Measurements from ENCODE around the gene PEX26.
A peak's percentile ranks its signal among the peaks of the same experiment; 100 is the strongest.
"Not testable (repeated sequence)": the region's sequence is repeated elsewhere in the genome, so short reads cannot be mapped to it uniquely, and the experiment has no call there.

Gene PEX26

DNA sequence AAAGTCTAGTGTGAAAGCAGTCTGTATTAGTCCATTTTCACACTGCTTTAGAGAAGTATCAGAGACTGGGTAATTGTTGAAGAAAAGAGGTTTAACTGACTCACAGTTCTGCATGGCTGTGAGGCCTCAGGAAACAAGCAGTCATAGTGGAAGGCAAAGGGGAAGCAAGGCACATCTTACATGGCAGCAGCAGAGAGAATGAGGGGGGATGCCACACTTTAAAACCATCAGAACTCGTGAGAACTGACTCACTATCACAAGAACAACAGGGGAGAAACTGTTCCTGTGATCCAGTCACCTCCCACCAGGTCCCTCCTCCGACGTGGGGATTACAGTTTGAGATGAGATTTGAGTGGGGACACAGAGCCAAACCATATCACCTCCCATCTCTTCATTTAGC lies 19.0 kb downstream of the PEX26 start:
- DNase-seq (ENCODE audit: low spot score): no peak

DNA sequence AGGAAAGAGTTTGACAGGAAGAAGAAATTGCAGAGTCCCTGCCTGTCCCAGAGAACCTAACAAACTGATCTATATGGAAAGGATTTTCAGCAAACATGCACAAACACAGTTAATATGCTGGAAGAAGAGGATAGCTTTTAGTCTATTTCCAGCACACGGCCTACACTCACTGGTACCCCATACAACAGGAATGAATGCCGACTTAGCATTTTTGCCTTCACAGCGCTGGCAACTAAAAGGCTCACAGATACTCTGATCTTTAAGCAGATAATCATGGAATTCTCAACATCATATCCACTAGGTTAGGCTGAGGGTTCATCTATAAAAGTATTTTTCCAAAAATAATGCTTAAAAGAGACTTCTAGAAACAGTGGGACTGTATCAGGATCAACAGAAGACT lies 23.0 kb downstream of the PEX26 start:
- DNase-seq (ENCODE audit: low spot score): no peak

DNA sequence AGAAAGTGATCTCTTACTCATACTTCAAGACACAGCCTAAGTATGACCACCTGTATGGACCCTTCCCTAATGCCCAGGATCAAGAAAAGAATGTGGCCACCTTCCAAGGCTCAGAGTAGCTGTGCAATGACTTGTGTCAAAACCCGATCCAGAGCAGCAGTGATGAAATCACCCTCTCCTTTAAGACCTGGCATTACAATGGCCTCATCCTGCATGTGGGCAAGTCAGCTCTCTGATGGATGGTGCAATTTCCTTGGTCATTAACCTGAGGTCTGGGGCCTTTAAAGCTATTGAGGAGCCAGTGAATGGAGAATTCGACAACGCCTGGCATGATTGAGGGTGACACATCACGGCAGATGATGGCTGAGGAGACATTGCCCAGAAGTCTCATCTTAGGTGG lies 23.7 kb downstream of the PEX26 start:
- no peak for DNase-seq (ENCODE audit: low spot score)

DNA sequence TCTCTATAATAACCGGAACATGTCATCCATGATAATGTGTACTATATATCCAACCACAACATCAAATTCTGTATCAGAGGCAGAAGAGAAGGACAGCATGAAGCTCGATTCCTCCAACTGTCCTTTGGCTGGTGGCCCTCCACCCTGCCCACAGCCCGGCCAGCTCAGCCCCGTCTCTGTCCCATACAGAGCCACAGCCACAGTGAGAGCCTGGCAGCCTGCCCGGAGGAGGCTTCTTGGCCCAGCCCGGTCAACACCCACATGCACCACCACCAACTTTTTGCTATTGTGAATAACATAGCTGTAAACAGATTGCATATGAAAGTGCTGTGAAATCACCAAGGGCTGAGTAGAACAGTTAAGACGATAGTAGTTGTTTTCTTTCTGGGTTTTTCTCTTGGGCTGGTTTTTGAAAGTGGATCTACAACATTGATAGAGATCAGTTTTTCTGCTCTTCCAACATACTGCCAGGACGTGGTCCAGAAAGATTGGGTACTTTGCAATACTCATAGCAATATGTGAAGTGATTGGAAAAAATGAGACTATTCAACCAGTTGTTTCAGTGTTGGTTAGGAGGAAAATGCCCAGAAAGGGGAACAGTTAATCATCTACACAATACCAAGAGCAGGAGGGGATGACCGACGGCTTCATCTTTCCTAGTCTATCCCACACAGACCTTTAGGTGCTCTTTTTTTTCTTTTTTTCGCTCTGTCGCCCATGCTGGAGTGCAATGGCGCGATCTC lies 25.9 kb downstream of the PEX26 start:
- DNase-seq (ENCODE audit: low spot score): no peak

DNA sequence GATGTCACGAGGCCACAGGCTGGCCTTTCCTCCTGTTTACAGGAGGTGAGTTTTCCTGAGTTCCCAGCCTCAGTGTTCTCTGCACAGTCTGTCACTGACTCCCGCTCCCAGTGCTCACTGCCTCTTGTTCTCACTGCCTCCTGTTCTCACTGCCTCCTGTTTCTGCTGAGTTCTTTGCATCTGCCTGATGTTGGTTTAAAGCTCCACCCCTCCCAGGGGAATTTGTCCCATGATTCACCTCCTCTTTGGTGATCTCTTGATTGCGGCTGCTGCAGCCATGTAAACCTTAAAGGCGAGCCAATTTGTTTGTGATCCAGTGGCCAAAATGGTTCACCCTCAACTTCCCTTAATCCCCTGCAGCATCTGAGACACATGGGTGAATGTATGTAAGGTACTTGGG lies 26.8 kb downstream of the PEX26 start:
- DNase-seq (ENCODE audit: low spot score): no peak

DNA sequence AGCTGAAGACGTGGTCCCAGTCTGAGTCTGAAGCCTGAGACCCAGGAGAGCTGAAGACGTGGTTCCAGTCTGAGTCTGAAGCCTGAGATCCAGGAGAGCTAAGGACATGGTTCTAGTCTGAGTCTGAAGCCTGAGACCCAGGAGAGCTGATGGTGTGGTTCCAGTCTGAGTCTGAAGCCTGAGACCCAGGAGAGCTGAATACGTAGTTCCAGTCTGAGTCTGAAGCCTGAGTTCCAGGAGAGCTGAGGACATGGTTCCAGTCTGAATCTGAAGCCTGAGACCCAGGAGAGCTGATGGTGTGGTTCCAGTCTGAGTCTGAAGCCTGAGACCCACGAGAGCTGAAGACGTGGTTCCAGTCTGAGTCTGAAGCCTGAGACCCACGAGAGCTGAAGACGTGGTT lies 28.2 kb downstream of the PEX26 start:
- DNase-seq (ENCODE audit: low spot score): not testable (repeated sequence)

DNA sequence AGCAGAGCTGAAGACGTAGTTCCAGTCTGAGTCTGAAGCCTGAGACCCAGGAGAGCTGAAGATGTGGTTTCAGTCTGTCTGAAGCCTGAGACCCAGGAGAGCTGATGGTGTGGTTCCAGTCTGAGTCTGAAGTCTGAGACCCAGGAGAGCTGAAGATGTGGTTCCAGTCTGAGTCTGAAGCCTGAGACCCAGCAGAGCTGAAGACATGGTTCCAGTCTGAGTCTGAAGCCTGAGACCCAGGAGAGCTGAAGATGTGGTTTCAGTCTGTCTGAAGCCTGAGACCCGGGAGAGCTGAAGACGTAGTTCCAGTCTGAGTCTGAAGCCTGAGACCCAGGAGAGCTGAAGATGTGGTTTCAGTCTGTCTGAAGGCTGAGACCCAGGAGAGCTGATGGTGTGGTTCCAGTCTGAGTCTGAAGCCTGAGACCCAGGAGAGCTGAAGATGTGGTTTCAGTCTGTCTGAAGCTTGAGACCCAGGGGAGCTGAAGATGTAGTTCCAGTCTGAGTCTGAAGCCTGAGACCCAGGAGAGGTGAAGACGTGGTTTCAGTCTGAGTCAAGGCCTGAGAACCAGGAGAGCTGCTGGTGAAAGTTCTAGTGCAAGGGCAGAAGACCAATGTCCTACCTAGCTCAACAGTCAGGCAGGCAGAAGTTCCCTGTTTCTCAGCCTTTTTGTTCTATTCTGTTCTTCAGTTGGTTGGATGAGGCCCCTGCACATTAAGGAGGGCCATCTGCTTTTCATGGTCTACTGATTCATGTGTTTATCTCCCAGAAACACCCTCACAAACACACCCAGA lies 29.0 kb downstream of the PEX26 start:
- DNase-seq (ENCODE audit: low spot score): not testable (repeated sequence)

DNA sequence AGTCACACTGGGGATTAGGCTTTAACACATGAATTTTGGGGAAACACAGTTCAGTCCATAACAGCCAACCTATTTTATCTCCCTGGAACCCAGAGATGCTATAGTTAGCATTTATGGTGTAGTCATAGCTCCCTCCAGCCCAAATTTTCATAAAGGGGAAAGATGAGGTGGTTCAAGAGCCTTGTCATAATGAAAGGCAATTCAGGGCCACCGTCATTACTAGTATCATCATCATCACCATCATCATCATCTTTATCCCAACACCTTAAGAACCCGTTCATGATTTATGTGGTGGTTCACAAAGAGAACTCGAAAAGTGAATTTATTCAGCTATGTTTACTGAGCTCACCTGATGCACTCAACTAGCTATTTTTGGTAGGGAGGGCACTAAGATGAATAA lies 30.4 kb downstream of the PEX26 start:
- DNase-seq (ENCODE audit: low spot score): no peak

DNA sequence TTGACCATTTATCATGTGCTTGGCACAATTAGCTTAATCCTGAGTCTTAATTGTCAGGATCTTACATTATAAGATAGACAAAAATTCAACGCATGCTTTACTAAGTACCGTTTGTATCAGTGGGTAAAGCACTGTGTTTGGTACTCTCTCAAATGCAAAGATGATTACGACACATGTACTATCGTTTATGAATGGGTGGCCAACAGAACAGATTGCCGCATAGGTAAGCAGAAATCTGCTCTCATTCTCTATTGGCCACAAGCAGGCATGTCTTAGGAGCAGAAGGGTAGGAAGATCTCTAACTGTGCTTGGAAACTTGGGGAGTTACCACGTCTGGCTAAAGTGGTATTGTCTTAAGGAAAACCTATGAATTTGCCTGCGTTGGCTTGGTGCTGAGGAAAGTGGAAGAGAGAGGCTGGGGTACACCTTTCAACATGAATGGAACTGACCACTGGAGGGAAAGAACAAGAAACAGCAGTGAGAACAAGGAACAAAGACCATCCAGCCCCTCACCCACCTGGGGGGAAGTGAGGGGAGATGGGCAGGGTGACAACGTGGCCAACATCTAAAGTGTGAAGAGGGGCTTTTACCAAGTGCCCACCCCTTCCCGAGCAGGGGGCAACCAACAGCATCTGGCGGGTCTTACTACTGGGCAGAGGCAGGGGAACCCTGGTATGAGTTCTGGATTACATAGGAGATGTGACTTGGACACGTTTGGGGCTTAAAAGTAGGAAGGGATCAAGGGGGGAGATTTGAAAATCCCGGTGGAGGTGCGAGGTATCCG lies 31.8 kb downstream of the PEX26 start:
- no peak for DNase-seq (ENCODE audit: low spot score)

DNA sequence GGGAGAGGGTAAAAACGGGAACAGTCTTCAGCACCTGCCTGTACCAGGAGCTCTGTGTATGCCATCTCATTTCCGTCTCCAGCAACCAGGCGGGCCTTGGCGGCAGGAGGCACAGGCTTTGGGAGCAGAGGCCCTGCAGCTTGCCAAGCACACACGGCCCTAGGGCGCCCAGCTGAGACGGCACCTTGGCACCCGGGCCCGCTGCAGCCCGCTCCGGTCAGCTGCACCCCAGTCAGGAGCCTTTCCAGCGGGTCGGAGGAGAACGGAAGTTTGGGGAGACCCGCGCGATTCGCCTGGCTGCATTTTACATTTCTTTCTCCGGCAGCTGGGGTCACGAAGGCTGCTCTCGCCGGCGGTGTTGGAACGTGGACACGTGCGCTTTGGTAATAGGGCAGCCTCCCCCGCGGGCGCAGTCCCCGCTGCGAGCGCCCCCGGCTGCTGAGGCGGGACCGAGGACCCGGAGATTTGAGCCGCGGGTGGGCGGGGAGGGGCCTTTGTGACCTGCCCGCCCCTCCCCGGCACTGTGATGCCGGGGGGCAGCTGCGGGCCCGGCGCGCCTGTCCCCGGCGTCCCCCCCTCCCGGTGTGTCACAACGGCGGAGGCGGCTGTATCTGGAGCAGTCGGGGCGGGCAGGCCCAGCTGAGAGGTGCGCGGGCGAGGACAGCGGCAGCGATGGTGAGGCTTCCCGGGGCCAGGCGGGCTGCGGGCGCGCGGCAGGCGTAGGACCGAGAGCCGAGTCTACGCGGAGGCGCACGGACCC lies 32.6 kb downstream of the PEX26 start, which contains the start of gene TUBA8:
Gene TUBA8 (plus strand): TSS at position 616 of the 760 bp plus-strand sequence. CDS start 57 bp downstream, at position 673.
- peak; percentile 78 for DNase-seq (ENCODE audit: low spot score)

DNA sequence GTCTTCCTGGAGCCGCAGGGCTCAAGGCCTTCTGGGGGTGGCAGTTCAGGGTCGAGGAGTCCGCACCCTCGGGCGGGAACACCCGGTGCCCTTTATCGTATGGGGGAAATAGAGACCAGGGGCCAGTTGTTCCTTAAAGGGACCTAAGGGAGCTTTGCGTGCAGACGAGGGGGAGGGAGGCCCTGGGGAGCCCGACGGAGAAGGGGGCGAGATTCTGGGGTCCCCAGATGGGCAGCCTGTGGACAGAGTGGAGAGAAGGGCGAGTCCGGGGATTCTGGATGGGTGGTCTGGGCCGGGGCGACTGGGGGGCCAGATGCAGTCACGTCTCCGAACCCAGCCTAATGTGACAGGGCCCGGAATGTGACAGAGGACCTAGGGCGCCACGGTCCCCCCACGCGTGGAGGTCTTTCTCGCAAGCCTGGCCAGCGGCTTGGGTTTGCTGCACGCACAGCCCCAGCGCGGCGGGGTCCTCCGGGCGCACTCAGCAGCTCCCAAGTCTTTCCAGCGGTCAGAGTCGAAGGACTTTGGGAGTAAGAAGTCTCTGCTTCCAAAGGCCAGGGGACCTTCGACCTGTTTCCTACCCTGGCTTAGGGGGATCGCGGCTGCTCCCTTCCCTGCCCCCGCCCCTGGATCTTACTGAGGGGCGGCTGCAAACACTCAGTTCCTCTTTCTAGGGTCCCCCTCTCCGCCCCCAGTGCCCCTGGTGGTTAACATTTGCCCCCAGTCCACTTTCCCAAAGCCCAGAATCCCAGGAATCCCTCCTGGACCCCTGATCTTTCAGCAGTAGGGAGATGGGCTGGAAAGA lies 33.4 kb downstream of the PEX26 start:
- DNase-seq (ENCODE audit: low spot score): no peak

DNA sequence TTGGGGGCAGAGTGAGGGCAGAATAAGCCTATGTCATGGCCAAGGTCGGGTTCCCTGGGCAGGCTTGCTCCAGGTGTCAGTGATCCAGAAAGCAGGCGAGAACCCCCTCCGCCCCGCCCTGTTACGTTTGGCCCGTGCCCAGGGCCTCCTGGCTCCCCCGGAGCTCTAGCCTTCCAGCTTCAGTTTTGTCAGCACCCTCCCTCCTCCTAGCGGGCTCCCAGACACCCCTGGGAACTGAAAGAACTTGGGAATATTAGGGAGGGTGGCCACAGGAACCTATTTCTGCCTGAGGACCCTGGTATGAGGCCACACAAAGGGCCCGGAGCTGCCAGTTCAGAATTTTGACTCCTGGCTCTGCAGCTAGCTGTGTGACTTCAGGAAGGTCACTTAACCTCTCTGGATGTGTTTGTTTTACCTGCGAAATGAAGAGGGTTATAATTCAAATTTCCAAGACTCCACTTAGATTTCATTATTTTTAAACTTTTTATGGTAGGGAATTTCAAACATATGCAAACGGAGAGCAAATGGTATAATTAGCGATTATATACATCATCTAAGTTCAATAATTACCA lies 34.1 kb downstream of the PEX26 start:
- DNase-seq (ENCODE audit: low spot score): no peak

DNA sequence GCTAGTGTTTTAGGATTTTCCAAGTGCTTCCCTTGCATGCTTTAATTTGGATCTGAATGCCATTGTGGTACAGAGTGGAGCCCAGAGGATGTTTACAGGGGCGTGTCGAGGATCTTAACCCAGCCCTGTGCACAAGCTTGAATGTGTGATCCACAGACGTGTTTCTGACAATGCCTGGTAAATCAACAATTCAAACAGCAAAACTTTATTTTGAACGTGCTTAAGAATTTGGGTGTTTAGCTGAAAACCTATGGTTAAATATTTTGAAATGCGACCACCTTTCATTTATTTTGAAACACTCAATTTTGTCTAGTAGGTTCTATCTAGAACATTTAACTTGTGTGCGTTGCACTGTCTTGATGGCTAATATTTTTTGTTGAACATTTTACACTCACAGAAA lies 34.6 kb downstream of the PEX26 start:
- no peak for DNase-seq (ENCODE audit: low spot score)

DNA sequence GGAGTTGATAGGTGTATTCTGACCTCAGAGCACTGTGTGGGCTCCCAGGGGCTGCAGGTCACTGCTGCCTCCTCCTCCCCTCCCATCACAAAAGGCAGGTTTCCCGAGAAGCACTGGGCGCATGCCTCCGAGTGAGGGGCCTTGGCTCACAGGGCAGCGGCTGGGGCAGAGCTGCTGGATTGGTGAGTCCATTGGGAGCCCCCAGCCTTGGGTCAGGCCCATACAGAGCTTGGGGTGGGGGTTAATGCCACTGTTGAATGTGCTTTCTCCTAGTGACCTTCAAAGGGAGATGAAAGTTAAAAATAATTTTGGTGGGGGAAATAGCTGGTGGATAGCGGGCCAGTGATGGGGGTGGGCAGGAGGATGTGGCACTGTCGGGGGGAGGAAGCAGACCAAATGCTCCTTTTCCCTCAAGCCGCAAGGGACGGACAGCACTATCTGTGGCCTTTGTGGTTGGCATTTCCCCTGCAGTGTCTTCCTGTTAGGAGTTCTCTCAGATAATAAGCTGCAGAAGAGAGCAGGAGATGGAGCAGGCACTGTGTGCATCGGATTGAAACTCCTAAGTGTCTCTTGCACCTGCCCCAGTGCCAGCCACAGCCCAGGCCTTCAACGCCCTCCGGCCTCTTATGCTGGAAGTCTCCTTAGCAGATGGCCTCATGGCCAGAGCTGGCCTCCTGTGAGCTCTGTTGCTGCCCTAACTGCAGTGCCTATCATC lies 36.0 kb downstream of the PEX26 start:
- DNase-seq (ENCODE audit: low spot score): no peak

DNA sequence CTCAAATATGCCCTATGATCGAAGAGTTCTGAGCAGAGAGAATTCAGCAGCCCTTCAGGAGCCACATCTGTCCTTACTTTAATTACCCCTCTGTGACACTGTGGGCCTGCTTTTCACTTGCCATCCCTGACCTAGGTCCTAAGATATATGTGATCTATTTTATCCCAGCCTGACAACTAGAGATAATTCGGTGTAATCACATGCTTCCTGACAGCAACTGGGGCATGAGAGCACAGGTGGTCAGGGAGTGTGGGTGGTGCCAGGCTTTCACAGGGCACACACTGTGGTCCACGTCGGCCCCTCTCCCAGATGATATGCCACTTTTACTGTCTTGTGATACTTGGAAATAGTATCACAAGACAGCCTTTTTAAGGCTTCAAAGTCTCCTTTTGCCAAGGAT lies 36.7 kb downstream of the PEX26 start:
- DNase-seq (ENCODE audit: low spot score): no peak

DNA sequence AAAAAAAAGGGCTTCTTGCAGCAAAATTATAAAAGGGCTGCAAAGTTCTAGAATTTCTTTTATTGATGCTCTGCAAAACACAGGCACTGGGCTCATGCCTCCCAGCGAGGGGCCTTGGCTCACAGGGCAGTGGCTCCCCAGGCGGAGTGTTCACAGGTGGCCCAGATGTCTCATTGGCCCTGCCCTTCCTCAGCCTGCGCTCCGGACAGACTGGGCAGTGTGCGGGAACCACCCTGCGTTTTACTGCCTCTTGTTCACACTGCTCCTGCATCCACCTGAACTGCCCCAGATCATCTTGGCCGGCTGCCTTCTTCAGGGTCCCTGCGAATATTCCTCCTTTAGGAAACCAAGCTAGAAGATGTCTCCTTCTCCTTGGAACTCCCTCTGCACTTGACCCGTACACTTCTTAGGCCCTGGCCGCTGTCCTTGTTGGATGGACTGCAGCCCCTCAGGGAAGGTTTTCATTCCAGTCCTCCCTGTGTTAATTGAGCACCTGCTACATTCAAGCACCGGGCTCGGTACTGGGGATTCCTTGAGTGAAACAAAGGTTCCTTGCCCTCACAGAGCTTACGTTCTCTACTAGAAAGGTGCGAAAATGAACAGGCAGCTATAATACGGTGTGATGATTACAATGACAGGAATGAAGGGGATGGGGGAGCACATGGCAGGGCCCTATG lies 37.3 kb downstream of the PEX26 start:
- DNase-seq (ENCODE audit: low spot score): no peak

DNA sequence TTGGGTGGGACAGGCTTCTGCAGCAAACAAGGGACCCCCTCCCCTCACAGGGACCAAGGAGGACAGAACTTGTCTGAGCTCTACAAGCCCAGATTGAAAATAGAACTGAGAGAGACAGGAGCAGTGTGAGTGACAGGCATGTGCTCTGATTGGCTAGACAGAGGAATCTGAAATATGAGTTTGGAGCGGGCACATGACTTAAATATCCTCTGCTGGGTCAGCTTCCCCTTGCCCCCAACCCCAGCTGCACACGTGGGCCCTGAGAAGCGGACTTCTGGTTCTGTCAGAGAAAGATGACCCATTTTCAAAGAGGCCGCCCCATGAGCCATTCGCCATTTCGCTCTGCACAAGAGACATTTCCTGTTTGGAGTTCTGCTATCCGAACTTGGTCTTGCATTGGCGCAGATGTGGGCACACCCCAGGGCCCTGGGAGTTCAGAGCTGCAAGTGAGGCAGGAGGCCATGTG lies 38.1 kb downstream of the PEX26 start:
- DNase-seq (ENCODE audit: low spot score): no peak

DNA sequence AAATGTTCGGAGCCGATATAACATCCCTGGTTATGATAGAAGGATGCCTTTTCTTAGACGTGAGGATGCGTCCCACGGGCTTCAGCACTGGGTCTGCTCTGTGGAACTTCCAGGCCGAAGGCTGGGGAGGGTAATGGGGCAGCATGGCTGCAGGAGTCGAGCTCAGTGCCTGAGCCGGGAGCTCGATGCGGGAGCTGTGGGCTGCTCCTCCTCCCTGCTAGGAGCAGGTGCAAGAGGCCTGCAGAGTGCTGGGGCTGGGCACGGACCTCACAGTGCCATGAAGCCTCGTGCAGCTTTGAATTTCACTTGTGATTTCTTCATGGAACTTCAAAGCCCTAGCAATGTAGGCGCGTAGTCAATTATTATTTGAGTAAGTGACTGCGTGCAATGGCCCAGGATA lies 38.8 kb downstream of the PEX26 start:
- no peak for DNase-seq (ENCODE audit: low spot score)

DNA sequence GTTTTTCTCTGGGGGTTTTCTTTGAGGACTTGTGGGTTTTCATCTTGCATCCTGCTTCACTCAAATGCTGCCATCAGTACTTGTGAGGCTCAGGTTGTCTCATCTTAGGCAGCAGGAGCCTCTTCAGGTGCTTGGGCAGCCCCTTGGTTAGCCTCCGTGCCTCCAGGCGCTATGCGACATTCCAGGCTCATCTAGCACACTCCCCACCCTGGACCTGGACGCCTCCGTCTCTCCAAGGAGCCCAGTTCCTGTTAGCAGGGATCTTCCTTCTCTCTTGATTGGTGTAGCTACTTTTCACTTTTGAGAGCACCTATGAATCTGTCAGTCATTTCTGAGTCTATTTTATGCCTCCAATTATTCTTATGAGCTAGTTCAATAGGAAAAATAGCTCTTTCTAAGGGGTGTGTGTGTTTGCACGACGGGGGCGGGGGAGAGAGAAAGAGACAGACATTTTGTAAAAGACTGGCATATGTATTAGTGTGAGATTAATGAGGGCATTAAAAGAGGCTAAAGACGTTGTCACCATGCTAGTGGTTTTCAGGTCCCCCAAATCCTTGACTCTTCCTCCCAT lies 40.6 kb downstream of the PEX26 start:
- no peak for DNase-seq (ENCODE audit: low spot score)
